Parathyroid adenoma (tissue), 2 donors: Measurements from ENCODE around the gene CLPSL2.

Source experiments
- H2AFZ ChIP-seq: fragments of 300-600 bp; sonication (generic); one replicate; pipeline ENCODE4 v1.7.0; 2017; ENCODE audit warnings: antibody characterized with exemption, mild to moderate bottlenecking
- H3K27ac ChIP-seq: fragments of 300-600 bp; sonication (generic); one replicate; pipeline ENCODE4 v1.7.0; 2017
- H3K27me3 ChIP-seq: fragments of 300-600 bp; sonication (generic); one replicate; pipeline ENCODE4 v1.7.0; 2017; ENCODE audit warnings: low read length; ENCODE audit not compliant: control insufficient read depth, insufficient read depth
- H3K36me3 ChIP-seq: fragments of 300-600 bp; sonication (generic); one replicate; pipeline ENCODE4 v1.7.0; 2017; ENCODE audit warnings: low read length; ENCODE audit not compliant: control insufficient read depth, insufficient read depth
- H3K4me1 ChIP-seq: fragments of 300-600 bp; sonication (generic); one replicate; pipeline ENCODE4 v1.7.0; 2017; ENCODE audit warnings: control low read depth
- H3K4me2 ChIP-seq: fragments of 300-600 bp; sonication (generic); one replicate; pipeline ENCODE4 v1.7.0; 2017; ENCODE audit warnings: low read length
- H3K4me3 ChIP-seq: fragments of 300-600 bp; sonication (generic); one replicate; pipeline ENCODE4 v1.7.0; 2017; ENCODE audit warnings: low read depth, low read length
- H3K79me2 ChIP-seq: fragments of 300-600 bp; sonication (generic); one replicate; pipeline ENCODE4 v1.7.0; 2017; ENCODE audit warnings: control low read depth
- H3K9ac ChIP-seq: fragments of 300-600 bp; sonication (generic); one replicate; pipeline ENCODE4 v1.7.0; 2017; ENCODE audit warnings: mild to moderate bottlenecking
- H3K9me3 ChIP-seq: fragments of 300-600 bp; sonication (generic); one replicate; pipeline ENCODE4 v1.7.0; 2017; ENCODE audit warnings: low read length; ENCODE audit not compliant: control insufficient read depth
- CTCF ChIP-seq: fragments of 300-600 bp; sonication (generic); IDR thresholded peaks from one replicate; pipeline ENCODE4 v1.7.0; 2017; ENCODE audit warnings: antibody characterized with exemption, mild to moderate bottlenecking
- donor health status: primary hyperparathyroidism.

The CLPSL2 gene

DNA sequence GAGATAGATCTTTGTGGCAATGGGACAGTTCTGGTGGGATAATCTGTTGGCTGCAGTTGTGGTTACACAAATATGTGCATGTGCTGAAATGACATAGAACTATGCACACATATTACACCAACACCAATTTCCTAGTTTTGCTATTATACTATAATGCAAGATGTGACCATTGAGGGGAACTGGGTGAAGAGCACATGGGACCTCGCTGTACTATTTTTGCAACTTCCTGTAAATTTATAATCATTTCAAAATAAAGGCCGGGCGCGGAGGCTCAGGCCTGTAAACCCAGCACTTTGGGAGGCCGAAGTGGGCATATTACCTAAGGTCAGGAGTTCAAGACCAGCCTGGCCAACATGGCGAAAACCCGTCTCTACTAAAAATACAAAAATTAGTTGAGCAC lies 30.9 kb upstream of the CLPSL2 start:
- no peaks in the 10 kb centered on the region for H3K79me2 ChIP-seq
- H3K4me3 ChIP-seq, result no peak overlapping the region
- no peak overlapping the region for H2AFZ ChIP-seq
- H3K4me2 ChIP-seq, result no peak overlapping the region
- no peak overlapping the region for H3K9ac ChIP-seq
- no peak overlapping the region for H3K27ac ChIP-seq
- no peaks in the 10 kb centered on the region for H3K27me3 ChIP-seq
- no peaks in the 10 kb centered on the region for H3K4me1 ChIP-seq
- no peaks in the 10 kb centered on the region for H3K36me3 ChIP-seq
- TF ChIP-seq CTCF, result no peak
- no peaks in the 10 kb centered on the region for H3K9me3 ChIP-seq

- Histone ChIP-seq H3K4me3 (no peak overlapping the region), H3K9ac (no peak overlapping the region), H3K4me1 (no peaks in the 10 kb centered on the region), H3K27ac (no peak overlapping the region), H3K27me3 (no peaks in the 10 kb centered on the region), H2AFZ (no peak overlapping the region), H3K36me3 (no peaks in the 10 kb centered on the region), H3K9me3 (no peaks in the 10 kb centered on the region), H3K4me2 (no peak overlapping the region), H3K79me2 (no peaks in the 10 kb centered on the region)
- TF ChIP-seq CTCF, result no peak
These were observed 29.9 kb upstream of the CLPSL2 start for GRCh38 chr6:35746516-35746915.

DNA sequence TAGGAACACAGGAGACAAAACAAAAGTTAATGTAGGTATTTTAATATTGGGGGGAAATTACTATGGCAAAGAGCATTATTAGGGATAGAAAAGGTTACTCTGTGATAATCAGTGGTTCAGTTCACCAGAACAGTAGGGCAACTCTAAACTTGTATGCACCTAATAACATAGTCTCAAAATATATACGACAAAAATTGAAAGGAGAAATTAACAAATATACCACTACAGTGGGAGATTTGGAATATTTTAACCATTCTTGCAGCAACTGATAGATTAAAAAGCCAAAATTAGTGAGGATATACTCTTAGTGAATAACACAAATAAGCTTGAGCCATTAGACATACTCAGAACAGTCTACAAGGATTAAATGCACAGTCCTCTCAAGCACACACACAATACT lies 28.5 kb upstream of the CLPSL2 start:
- no peak for TF ChIP-seq CTCF
- H3K27ac ChIP-seq, result no peak overlapping the region
- no peaks in the 10 kb centered on the region for H3K4me1 ChIP-seq
- H3K4me2 ChIP-seq, result no peak overlapping the region
- H3K9ac ChIP-seq, result no peak overlapping the region
- no peak overlapping the region for H2AFZ ChIP-seq
- no peaks in the 10 kb centered on the region for H3K79me2 ChIP-seq
- no peaks in the 10 kb centered on the region for H3K27me3 ChIP-seq
- H3K9me3 ChIP-seq, result no peaks in the 10 kb centered on the region
- no peaks in the 10 kb centered on the region for H3K36me3 ChIP-seq
- H3K4me3 ChIP-seq, result no peak overlapping the region

GRCh38 chr6:35750557-35750956 lies 25.8 kb upstream of the CLPSL2 start:
- no peak overlapping the region for H3K9ac ChIP-seq
- no peaks in the 10 kb centered on the region for H3K4me1 ChIP-seq
- H3K27me3 ChIP-seq, result no peaks in the 10 kb centered on the region
- no peak for TF ChIP-seq CTCF
- H3K4me3 ChIP-seq, result no peak overlapping the region
- no peaks in the 10 kb centered on the region for H3K9me3 ChIP-seq
- H3K79me2 ChIP-seq, result no peaks in the 10 kb centered on the region
- no peak overlapping the region for H3K27ac ChIP-seq
- no peak overlapping the region for H2AFZ ChIP-seq
- H3K4me2 ChIP-seq, result no peak overlapping the region
- no peaks in the 10 kb centered on the region for H3K36me3 ChIP-seq

- Histone ChIP-seq H3K9ac (no peak overlapping the region), H3K79me2 (no peaks in the 10 kb centered on the region), H3K4me2 (no peak overlapping the region), H3K9me3 (no peaks in the 10 kb centered on the region), H3K4me1 (no peaks in the 10 kb centered on the region), H2AFZ (no peak overlapping the region), H3K27me3 (no peaks in the 10 kb centered on the region), H3K27ac (no peak overlapping the region), H3K36me3 (no peaks in the 10 kb centered on the region), H3K4me3 (no peak overlapping the region)
- no peak for TF ChIP-seq CTCF
These were observed 24.8 kb upstream of the CLPSL2 start for GRCh38 chr6:35751594-35751993.
